ENCODE measurements around the gene KLHL24. TPM values are rescaled to one million over a fixed set of nuclear protein-coding genes. Genes with fewer than 3 reads are reported as not detected.
"Not testable (repeated sequence)": the region's sequence is repeated elsewhere in the genome, so short reads cannot be mapped to it uniquely, and the experiment has no call there.

KLHL24 gene
- total RNA-seq, 1 donor from 2014 or later: 114 TPM

DNA sequence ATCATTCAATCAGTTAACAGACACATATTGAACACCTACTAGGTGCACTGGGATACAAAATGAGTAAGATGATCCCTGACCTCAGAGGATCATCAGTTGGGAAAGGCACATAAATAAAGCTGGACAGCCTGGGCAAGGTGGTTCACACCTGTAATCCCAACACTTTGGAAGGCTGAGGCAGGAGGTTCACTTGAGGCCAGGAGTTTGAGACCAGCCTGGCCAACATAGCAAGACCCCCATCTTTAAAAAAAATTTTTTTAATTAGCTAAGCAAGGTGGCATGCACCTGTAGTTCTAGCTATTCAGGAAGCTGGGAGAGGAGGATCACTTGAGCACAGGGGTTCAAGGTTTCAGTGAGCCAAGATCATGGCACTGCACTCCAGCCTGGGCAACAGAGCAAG, 3.7 kb upstream of the KLHL24 start:
- no peak for DNase-seq (ENCODE audit: low spot score in 2 of 2, unreplicated experiment in 2 of 2)
- no peak overlapping the region for H3K4me3 Mint-ChIP-seq
- H3K27ac Mint-ChIP-seq: no peak overlapping the region
- H3K9me3 Mint-ChIP-seq: no peaks in the 10 kb centered on the region
- no peaks in the 10 kb centered on the region for H3K36me3 Mint-ChIP-seq
- TF ChIP-seq, protein P1, sequence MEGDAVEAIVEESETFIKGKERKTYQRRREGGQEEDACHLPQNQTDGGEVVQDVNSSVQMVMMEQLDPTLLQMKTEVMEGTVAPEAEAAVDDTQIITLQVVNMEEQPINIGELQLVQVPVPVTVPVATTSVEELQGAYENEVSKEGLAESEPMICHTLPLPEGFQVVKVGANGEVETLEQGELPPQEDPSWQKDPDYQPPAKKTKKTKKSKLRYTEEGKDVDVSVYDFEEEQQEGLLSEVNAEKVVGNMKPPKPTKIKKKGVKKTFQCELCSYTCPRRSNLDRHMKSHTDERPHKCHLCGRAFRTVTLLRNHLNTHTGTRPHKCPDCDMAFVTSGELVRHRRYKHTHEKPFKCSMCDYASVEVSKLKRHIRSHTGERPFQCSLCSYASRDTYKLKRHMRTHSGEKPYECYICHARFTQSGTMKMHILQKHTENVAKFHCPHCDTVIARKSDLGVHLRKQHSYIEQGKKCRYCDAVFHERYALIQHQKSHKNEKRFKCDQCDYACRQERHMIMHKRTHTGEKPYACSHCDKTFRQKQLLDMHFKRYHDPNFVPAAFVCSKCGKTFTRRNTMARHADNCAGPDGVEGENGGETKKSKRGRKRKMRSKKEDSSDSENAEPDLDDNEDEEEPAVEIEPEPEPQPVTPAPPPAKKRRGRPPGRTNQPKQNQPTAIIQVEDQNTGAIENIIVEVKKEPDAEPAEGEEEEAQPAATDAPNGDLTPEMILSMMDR (IDR thresholded peaks at IDR 0.05; ENCODE audit: unreplicated experiment): no peak
- H3K27me3 Mint-ChIP-seq (ENCODE audit: low read depth): no peaks in the 10 kb centered on the region
- peaks cover 7% of the 10 kb centered on the region for H3K4me1 Mint-ChIP-seq

GRCh38 chr3:183632725-183633124, 2.7 kb upstream of the KLHL24 start:
- H3K4me3 Mint-ChIP-seq; H3K36me3 Mint-ChIP-seq; H3K9me3 Mint-ChIP-seq; H3K27me3 Mint-ChIP-seq (ENCODE audit: low read depth); DNase-seq (ENCODE audit: low spot score in 2 of 2, unreplicated experiment in 2 of 2); H3K27ac Mint-ChIP-seq: not testable (repeated sequence)
- H3K4me1 Mint-ChIP-seq: peaks cover 14% of the 10 kb centered on the region

DNA sequence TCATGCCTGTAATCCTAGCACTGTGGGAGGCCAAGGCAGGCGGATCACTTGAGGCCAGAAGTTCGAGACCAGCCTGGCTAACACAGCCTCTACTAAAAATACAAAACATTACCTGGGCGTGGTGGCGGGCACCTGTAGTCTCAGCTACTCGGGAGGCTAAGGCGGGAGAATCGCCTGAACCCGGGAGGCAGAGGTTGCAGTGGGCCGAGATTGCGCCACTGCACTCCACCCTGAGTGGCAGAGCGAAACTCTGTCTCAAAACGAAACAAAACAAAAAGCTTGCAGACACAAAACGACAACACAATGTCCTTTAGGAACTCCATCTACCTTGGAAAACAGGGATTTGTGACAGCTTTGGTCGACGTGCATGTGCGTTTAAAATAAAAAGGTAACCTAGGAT, 716 bp upstream of the KLHL24 start:
- Mint-ChIP-seq H3K4me3 (peak overlapping the region; percentile 90), H3K9me3 (no peaks in the 10 kb centered on the region), H3K27ac (peak overlapping the region; percentile 96), H3K36me3 (no peaks in the 10 kb centered on the region), H3K27me3 (ENCODE audit: low read depth) (no peaks in the 10 kb centered on the region), H3K4me1 (peaks cover 20% of the 10 kb centered on the region)
- no peak for DNase-seq (ENCODE audit: low spot score in 2 of 2, unreplicated experiment in 2 of 2)
- TF ChIP-seq, protein P1 (IDR thresholded peaks at IDR 0.05; ENCODE audit: unreplicated experiment): no peak

GRCh38 chr3:183635107-183635430, 354 bp upstream of the KLHL24 start:
- TF ChIP-seq, protein P1 (IDR thresholded peaks at IDR 0.05; ENCODE audit: unreplicated experiment): no peak
- DNase-seq (ENCODE audit: low spot score in 2 of 2, unreplicated experiment in 2 of 2): no peak
- Mint-ChIP-seq H3K4me3 (peak overlapping the region; percentile 90), H3K9me3 (no peaks in the 10 kb centered on the region), H3K27me3 (ENCODE audit: low read depth) (no peaks in the 10 kb centered on the region), H3K4me1 (peaks cover 21% of the 10 kb centered on the region), H3K36me3 (peaks cover 1% of the 10 kb centered on the region), H3K27ac (peak overlapping the region; percentile 96)

GRCh38 chr3:183636221-183637105, 1.0 kb downstream of the KLHL24 start:
- Mint-ChIP-seq H3K4me3 (peak overlapping the region; percentile 90), H3K9me3 (no peaks in the 10 kb centered on the region), H3K4me1 (peaks cover 22% of the 10 kb centered on the region), H3K27ac (peak overlapping the region; percentile 97), H3K36me3 (peaks cover 4% of the 10 kb centered on the region), H3K27me3 (ENCODE audit: low read depth) (no peaks in the 10 kb centered on the region)
- DNase-seq (ENCODE audit: low spot score in 2 of 2, unreplicated experiment in 2 of 2): peak; percentile 83 to 90
- TF ChIP-seq, protein P1 (IDR thresholded peaks at IDR 0.05; ENCODE audit: unreplicated experiment): no peak

DNA sequence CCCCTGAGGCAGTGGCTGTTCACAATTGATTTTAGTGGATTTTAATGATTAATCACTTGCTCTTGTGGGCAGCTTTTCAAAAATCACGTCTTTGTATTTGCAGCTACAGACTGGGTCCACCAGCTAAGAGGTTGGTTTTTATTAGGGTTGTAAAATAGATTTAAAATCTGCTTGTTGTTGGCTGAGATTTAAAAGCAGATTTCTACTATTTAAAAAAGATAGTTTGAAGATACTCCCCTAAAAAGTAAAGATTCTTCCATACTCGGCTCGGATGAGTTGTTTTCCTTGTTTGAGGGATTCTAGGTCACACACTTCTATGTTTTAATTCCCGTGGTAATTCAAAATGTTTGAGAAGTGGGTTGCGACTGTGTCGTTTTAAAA, 1.7 kb downstream of the KLHL24 start:
- TF ChIP-seq, protein P1 (IDR thresholded peaks at IDR 0.05; ENCODE audit: unreplicated experiment): no peak
- no peak for DNase-seq (ENCODE audit: low spot score in 2 of 2, unreplicated experiment in 2 of 2)
- H3K27ac Mint-ChIP-seq: peak overlapping the region; percentile 95
- H3K4me3 Mint-ChIP-seq: peak overlapping the region; percentile 90
- H3K27me3 Mint-ChIP-seq (ENCODE audit: low read depth): no peaks in the 10 kb centered on the region
- H3K36me3 Mint-ChIP-seq: peaks cover 8% of the 10 kb centered on the region
- H3K4me1 Mint-ChIP-seq: peaks cover 22% of the 10 kb centered on the region
- no peaks in the 10 kb centered on the region for H3K9me3 Mint-ChIP-seq

DNA sequence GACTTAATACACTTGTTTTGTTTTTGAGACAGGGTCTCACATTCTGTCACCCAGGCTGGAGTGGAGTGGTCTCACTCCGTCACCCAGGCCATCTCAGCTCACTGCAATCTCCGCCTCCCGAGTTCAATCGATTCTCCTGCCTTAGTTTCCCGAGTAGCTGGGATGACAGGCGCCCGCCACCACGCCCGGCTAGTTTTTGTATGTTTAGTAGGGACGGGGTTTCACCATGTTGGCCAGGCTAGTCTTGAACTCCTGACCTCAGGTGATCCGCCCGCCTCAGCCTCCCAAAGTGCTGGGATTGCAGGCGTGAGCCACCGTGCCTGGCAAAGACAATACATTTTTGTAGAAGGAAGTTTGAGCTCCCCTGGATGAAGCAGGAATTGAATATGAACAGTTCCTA, 2.2 kb downstream of the KLHL24 start:
- H3K36me3 Mint-ChIP-seq; H3K27me3 Mint-ChIP-seq (ENCODE audit: low read depth); DNase-seq (ENCODE audit: low spot score in 2 of 2, unreplicated experiment in 2 of 2); H3K9me3 Mint-ChIP-seq: not testable (repeated sequence)
- Mint-ChIP-seq H3K27ac (peak overlapping the region; percentile 95), H3K4me3 (peak overlapping the region; percentile 90), H3K4me1 (peaks cover 22% of the 10 kb centered on the region)
